H1 (cell line): ENCODE results near the gene ISG15. TPM values are rescaled to one million over a fixed set of nuclear protein-coding genes. Genes with fewer than 3 reads are reported as not detected.
A peak's percentile ranks its signal among the peaks of the same experiment; 100 is the strongest.

Experiments used
- ASH2L ChIP-seq: fragments of 200-600, 300-600 bp; sonication (generic); IDR thresholded peaks from one replicate; pipeline ENCODE4 v1.7.1; 2017; ENCODE audit warnings: low read length
- CEBPB ChIP-seq: IDR thresholded peaks from 2 replicates; pipeline ENCODE4 v1.6.1; 2012; ENCODE audit warnings: low read depth, low read length
- CHD1 ChIP-seq: IDR thresholded peaks from 2 replicates; pipeline ENCODE4 v1.6.1; 2012; ENCODE audit warnings: low read depth, low read length, improper control_type of control experiment
- HDAC6 ChIP-seq: IDR thresholded peaks from one replicate; pipeline ENCODE4 v1.7.1; 2012; ENCODE audit warnings: low read depth, mild to moderate bottlenecking, inconsistent platforms, low read length, moderate library complexity
- KDM5A ChIP-seq: fragments of 200-600 bp; IDR thresholded peaks from 2 replicates; pipeline ENCODE4 v1.7.1; 2012; ENCODE audit warnings: mild to moderate bottlenecking, low read length, inconsistent platforms, mixed read lengths
- SP4 ChIP-seq: IDR thresholded peaks from 2 replicates; pipeline ENCODE4 v1.6.1; 2012; ENCODE audit warnings: low read length, inconsistent platforms
- ZNF274 ChIP-seq: IDR thresholded peaks from 2 replicates; pipeline ENCODE4 v1.7.0; 2012; ENCODE audit warnings: low read length, borderline replicate concordance; ENCODE audit errors: extremely low read depth
- polyA plus RNA-seq, 7 experiments: library from polyadenylated mRNA; depleted of rRNA in 3 of 7; stranded (reverse) in 5 of 7; unstranded in 2 of 7; fragments of >200 nt in 5 of 7; fragments of 200-250 nt in 2 of 7; gene quantifications; 1 replicate in 5 of 7; 2 replicates in 1 of 7; 4 replicates in 1 of 7; pipeline versions ENCODE4 v1.2.1 to v1.2.3, GENCODE V29; 2011 to 2013; ENCODE audit warnings: missing spikeins in 2 of 7, mixed read lengths in 2 of 7
- total RNA-seq: library from RNA; stranded (reverse); fragmentation: NEBNext Ultra II Directional; extraction: Animal tissue kit (Norgen Biotek cat#: 25700); gene quantifications from 2 replicates; pipeline ENCODE4 v1.2.1, GENCODE V29; 2021
- TF ChIP-seq, protein P1 (sequence below), 3 experiments: IDR thresholded peaks; 1 replicate in 2 of 3; 2 replicates in 1 of 3; pipeline versions ENCODE4 v1.5.1 to v1.6.1; 2011; ENCODE audit warnings: low read length in 3 of 3, mild to moderate bottlenecking in 3 of 3, inconsistent platforms in 2 of 3, low read depth in 1 of 3, moderate library complexity in 1 of 3; ENCODE audit not compliant: insufficient read depth in 1 of 3; ENCODE audit errors: control extremely low read depth in 1 of 3
- TF ChIP-seq, protein P2 (sequence below): fragments of 300-600 bp; sonication (generic); IDR thresholded peaks from 2 replicates; pipeline ENCODE4 v1.7.1; 2012; ENCODE audit warnings: low read length, moderate library complexity, mild to moderate bottlenecking, inconsistent platforms; ENCODE audit not compliant: insufficient replicate concordance

ISG15 gene
- total and polyA plus RNA-seq, 2 of the 8 experiments (the other 6 are each of a cell fraction or from before 2014, with no cell fraction given): 29.3 to 121 TPM

DNA sequence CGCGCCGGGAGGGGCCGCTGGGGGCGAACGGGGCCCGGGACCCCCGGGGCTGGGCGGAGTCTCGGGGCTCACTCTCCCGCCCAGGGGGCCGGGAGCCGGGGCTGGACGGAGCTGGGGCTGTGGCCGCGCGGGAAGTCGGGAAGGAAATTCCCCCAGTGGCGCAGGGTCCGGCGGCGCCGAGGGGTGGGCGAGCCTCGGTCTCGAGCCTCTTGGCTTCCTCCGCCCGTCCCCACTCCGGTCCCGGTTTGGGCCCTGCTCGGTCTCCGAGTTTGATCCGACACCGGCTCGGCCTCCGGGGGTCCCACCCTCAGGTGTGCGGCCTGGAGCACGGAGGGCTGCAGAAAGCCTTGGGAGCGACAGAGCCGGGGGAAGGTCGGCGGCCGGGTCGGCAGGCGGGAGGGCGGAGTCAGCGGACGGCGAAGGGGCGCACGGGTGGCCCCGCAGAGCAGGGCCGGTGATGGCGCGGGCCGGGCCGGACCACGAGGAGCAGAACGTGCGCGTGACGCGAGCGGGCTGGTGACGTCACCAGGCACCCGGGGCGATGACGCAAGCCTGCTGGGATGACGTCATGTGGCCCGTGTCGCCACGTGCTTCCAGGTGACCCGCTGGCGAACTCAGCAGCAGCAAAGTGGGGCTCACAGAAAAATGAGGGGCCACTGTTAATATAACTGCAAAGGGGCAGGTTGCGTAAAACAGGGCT is 12.8 kb upstream of the ISG15 start (continued):
- TF ChIP-seq HDAC6: no peak
- TF ChIP-seq ZNF274: no peak
- TF ChIP-seq CHD1: no peak
- TF ChIP-seq CEBPB: peak; percentile 83
- TF ChIP-seq ASH2L: peak; percentile 29
- TF ChIP-seq, protein P1, sequence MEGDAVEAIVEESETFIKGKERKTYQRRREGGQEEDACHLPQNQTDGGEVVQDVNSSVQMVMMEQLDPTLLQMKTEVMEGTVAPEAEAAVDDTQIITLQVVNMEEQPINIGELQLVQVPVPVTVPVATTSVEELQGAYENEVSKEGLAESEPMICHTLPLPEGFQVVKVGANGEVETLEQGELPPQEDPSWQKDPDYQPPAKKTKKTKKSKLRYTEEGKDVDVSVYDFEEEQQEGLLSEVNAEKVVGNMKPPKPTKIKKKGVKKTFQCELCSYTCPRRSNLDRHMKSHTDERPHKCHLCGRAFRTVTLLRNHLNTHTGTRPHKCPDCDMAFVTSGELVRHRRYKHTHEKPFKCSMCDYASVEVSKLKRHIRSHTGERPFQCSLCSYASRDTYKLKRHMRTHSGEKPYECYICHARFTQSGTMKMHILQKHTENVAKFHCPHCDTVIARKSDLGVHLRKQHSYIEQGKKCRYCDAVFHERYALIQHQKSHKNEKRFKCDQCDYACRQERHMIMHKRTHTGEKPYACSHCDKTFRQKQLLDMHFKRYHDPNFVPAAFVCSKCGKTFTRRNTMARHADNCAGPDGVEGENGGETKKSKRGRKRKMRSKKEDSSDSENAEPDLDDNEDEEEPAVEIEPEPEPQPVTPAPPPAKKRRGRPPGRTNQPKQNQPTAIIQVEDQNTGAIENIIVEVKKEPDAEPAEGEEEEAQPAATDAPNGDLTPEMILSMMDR (IDR thresholded peaks at IDR 0.05; ENCODE audit: control extremely low read depth in 1 of 3, insufficient read depth in 1 of 3, low read depth in 1 of 3, low read length in 3 of 3): no peak; a peak in 1 of 4 replicates
- TF ChIP-seq, protein P2, sequence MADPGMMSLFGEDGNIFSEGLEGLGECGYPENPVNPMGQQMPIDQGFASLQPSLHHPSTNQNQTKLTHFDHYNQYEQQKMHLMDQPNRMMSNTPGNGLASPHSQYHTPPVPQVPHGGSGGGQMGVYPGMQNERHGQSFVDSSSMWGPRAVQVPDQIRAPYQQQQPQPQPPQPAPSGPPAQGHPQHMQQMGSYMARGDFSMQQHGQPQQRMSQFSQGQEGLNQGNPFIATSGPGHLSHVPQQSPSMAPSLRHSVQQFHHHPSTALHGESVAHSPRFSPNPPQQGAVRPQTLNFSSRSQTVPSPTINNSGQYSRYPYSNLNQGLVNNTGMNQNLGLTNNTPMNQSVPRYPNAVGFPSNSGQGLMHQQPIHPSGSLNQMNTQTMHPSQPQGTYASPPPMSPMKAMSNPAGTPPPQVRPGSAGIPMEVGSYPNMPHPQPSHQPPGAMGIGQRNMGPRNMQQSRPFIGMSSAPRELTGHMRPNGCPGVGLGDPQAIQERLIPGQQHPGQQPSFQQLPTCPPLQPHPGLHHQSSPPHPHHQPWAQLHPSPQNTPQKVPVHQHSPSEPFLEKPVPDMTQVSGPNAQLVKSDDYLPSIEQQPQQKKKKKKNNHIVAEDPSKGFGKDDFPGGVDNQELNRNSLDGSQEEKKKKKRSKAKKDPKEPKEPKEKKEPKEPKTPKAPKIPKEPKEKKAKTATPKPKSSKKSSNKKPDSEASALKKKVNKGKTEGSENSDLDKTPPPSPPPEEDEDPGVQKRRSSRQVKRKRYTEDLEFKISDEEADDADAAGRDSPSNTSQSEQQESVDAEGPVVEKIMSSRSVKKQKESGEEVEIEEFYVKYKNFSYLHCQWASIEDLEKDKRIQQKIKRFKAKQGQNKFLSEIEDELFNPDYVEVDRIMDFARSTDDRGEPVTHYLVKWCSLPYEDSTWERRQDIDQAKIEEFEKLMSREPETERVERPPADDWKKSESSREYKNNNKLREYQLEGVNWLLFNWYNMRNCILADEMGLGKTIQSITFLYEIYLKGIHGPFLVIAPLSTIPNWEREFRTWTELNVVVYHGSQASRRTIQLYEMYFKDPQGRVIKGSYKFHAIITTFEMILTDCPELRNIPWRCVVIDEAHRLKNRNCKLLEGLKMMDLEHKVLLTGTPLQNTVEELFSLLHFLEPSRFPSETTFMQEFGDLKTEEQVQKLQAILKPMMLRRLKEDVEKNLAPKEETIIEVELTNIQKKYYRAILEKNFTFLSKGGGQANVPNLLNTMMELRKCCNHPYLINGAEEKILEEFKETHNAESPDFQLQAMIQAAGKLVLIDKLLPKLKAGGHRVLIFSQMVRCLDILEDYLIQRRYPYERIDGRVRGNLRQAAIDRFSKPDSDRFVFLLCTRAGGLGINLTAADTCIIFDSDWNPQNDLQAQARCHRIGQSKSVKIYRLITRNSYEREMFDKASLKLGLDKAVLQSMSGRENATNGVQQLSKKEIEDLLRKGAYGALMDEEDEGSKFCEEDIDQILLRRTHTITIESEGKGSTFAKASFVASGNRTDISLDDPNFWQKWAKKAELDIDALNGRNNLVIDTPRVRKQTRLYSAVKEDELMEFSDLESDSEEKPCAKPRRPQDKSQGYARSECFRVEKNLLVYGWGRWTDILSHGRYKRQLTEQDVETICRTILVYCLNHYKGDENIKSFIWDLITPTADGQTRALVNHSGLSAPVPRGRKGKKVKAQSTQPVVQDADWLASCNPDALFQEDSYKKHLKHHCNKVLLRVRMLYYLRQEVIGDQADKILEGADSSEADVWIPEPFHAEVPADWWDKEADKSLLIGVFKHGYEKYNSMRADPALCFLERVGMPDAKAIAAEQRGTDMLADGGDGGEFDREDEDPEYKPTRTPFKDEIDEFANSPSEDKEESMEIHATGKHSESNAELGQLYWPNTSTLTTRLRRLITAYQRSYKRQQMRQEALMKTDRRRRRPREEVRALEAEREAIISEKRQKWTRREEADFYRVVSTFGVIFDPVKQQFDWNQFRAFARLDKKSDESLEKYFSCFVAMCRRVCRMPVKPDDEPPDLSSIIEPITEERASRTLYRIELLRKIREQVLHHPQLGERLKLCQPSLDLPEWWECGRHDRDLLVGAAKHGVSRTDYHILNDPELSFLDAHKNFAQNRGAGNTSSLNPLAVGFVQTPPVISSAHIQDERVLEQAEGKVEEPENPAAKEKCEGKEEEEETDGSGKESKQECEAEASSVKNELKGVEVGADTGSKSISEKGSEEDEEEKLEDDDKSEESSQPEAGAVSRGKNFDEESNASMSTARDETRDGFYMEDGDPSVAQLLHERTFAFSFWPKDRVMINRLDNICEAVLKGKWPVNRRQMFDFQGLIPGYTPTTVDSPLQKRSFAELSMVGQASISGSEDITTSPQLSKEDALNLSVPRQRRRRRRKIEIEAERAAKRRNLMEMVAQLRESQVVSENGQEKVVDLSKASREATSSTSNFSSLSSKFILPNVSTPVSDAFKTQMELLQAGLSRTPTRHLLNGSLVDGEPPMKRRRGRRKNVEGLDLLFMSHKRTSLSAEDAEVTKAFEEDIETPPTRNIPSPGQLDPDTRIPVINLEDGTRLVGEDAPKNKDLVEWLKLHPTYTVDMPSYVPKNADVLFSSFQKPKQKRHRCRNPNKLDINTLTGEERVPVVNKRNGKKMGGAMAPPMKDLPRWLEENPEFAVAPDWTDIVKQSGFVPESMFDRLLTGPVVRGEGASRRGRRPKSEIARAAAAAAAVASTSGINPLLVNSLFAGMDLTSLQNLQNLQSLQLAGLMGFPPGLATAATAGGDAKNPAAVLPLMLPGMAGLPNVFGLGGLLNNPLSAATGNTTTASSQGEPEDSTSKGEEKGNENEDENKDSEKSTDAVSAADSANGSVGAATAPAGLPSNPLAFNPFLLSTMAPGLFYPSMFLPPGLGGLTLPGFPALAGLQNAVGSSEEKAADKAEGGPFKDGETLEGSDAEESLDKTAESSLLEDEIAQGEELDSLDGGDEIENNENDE: no peak
- TF ChIP-seq SP4: no peak
- TF ChIP-seq KDM5A: no peak
